OCI-LY3 (cell line): ENCODE results near the gene PSMA1.

Experiments
- H2AFZ ChIP-seq: fragments of 200-600, 300-600 bp; shearing (Covaris generic); 2 replicates; pipeline ENCODE4 v1.6.0; 2014; ENCODE audit warnings: antibody characterized with exemption, low read depth, low read length
- H3K27ac ChIP-seq: fragments of 200-600, 300-600 bp; sonication (generic); 2 replicates; pipeline ENCODE4 v1.5.1; 2014; ENCODE audit warnings: mild to moderate bottlenecking, low read length, moderate library complexity, mixed read lengths
- H3K27me3 ChIP-seq: fragments of 200-600, 300-600 bp; sonication (generic); 2 replicates; pipeline ENCODE4 v1.6.1; 2014; ENCODE audit warnings: low read depth, low read length, mixed read lengths
- H3K36me3 ChIP-seq: fragments of 200-600, 300-600 bp; sonication (generic); replicated peaks from 2 replicates; pipeline ENCODE3; 2014; ENCODE audit warnings: low read depth, low read length, mixed read lengths
- H3K4me1 ChIP-seq: fragments of 300-600, 200-600 bp; sonication (generic); 2 replicates; pipeline ENCODE4 v1.6.1; 2014; ENCODE audit warnings: low read length, mixed read lengths
- H3K4me2 ChIP-seq: fragments of 200-600, 300-600 bp; sonication (generic); 2 replicates; pipeline ENCODE4 v1.6.1; 2014; ENCODE audit warnings: low read length, mixed read lengths
- H3K4me3 ChIP-seq: fragments of 300-600, 200-600 bp; sonication (generic); 2 replicates; pipeline ENCODE4 v1.5.1; 2014; ENCODE audit warnings: antibody characterized with exemption, mild to moderate bottlenecking, low read length, moderate library complexity
- H3K79me2 ChIP-seq: fragments of 300-600, 200-600 bp; shearing (Covaris generic); 2 replicates; pipeline ENCODE4 v1.6.1; 2014; ENCODE audit warnings: mild to moderate bottlenecking, low read length, mixed read lengths
- H3K9ac ChIP-seq: fragments of 300-600, 200-600 bp; shearing (Covaris generic); 2 replicates; pipeline ENCODE4 v1.6.0; 2014; ENCODE audit warnings: mild to moderate bottlenecking, low read length, moderate library complexity
- H3K9me3 ChIP-seq: fragments of 200-600, 300-600 bp; shearing (Covaris generic); 2 replicates; pipeline ENCODE4 v1.6.1; 2014; ENCODE audit warnings: low read length, mixed read lengths; ENCODE audit not compliant: insufficient read depth
- H4K20me1 ChIP-seq: fragments of 200-600, 300-600 bp; sonication (generic); 2 replicates; pipeline ENCODE4 v1.6.1; 2016; ENCODE audit warnings: low read length, mixed read lengths; ENCODE audit not compliant: insufficient read depth
- CTCF ChIP-seq: fragments of 200-600, 300-600 bp; sonication (generic); IDR thresholded peaks from 2 replicates; pipeline ENCODE4 v1.5.1; 2014; ENCODE audit warnings: antibody characterized with exemption, low read length, low read depth
- EZH2phosphoT487 ChIP-seq: fragments of 200-600 bp; shearing (Covaris generic); IDR thresholded peaks from 2 replicates; pipeline ENCODE4 v1.6.1; 2018; ENCODE audit warnings: antibody characterized with exemption, mixed run types, low read depth

The PSMA1 gene

GRCh38 chr11:14529951-14530350 lies 9.8 kb upstream of the PSMA1 start:
- H3K36me3 ChIP-seq = no peaks in the 10 kb centered on the region
- no peaks in the 10 kb centered on the region for H4K20me1 ChIP-seq
- no peaks in the 10 kb centered on the region for H3K79me2 ChIP-seq
- no peak overlapping the region for H2AFZ ChIP-seq
- no peak overlapping the region for H3K9ac ChIP-seq
- H3K27me3 ChIP-seq = no peaks in the 10 kb centered on the region
- TF ChIP-seq EZH2phosphoT487 = no peak
- TF ChIP-seq CTCF = no peak
- no peaks in the 10 kb centered on the region for H3K4me1 ChIP-seq
- H3K9me3 ChIP-seq = no peaks in the 10 kb centered on the region
- no peak overlapping the region for H3K4me2 ChIP-seq
- no peak overlapping the region for H3K27ac ChIP-seq
- H3K4me3 ChIP-seq = no peak overlapping the region

- Histone ChIP-seq H2AFZ (no peak overlapping the region), H3K36me3 (no peaks in the 10 kb centered on the region), H3K4me1 (no peaks in the 10 kb centered on the region), H3K4me2 (no peak overlapping the region), H3K4me3 (no peak overlapping the region), H3K79me2 (no peaks in the 10 kb centered on the region), H3K27me3 (no peaks in the 10 kb centered on the region), H3K9ac (no peak overlapping the region), H4K20me1 (no peaks in the 10 kb centered on the region), H3K9me3 (no peaks in the 10 kb centered on the region), H3K27ac (no peak overlapping the region)
- no peak for TF ChIP-seq EZH2phosphoT487
- TF ChIP-seq CTCF = no peak
Measured at GRCh38 chr11:14529321-14529720, 9.1 kb upstream of the PSMA1 start.

DNA sequence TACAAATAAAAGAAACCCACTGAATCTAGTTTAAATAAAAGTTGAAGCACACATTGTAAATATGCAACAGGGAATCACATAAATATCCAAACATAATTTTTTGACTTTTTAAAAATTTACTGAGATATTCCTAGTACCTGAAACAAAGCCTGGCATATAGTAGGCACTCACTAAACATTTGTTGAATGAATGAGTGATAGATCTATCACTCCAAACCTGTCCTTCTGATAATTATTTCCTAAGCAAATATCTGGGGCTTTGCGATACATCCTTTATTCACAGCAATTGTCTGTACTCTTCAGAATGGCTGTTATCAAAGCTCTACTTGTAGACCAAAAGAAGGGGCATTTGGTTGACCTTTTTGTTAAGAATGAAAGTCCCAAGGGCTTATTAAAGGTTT lies 2.6 kb upstream of the PSMA1 start:
- no peak for TF ChIP-seq EZH2phosphoT487
- no peak for TF ChIP-seq CTCF
- H4K20me1 ChIP-seq = no peaks in the 10 kb centered on the region
- H3K4me3 ChIP-seq = no peak overlapping the region
- no peak overlapping the region for H3K27ac ChIP-seq
- no peaks in the 10 kb centered on the region for H3K27me3 ChIP-seq
- H3K4me2 ChIP-seq = no peak overlapping the region
- no peak overlapping the region for H2AFZ ChIP-seq
- H3K4me1 ChIP-seq = peaks cover 11% of the 10 kb centered on the region
- H3K36me3 ChIP-seq = peaks cover 6% of the 10 kb centered on the region
- H3K79me2 ChIP-seq = peaks cover 32% of the 10 kb centered on the region
- no peaks in the 10 kb centered on the region for H3K9me3 ChIP-seq
- no peak overlapping the region for H3K9ac ChIP-seq

- Histone ChIP-seq H4K20me1 (no peaks in the 10 kb centered on the region), H3K79me2 (peaks cover 36% of the 10 kb centered on the region), H3K9ac (no peak overlapping the region), H3K9me3 (no peaks in the 10 kb centered on the region), H2AFZ (no peak overlapping the region), H3K4me3 (no peak overlapping the region), H3K4me1 (peaks cover 11% of the 10 kb centered on the region), H3K27ac (no peak overlapping the region), H3K27me3 (no peaks in the 10 kb centered on the region), H3K4me2 (no peak overlapping the region), H3K36me3 (peaks cover 9% of the 10 kb centered on the region)
- no peak for TF ChIP-seq CTCF
- TF ChIP-seq EZH2phosphoT487 = no peak
Measured at GRCh38 chr11:14522245-14522644, 2.1 kb upstream of the PSMA1 start.
